ENCODE measurements around the gene UXS1. TPM values are rescaled to one million over a fixed set of nuclear protein-coding genes. Genes with fewer than 3 reads are reported as not detected.

Gene UXS1
- total RNA-seq, 2 donors from 2014 or later = 31.0 to 34.4 TPM

DNA sequence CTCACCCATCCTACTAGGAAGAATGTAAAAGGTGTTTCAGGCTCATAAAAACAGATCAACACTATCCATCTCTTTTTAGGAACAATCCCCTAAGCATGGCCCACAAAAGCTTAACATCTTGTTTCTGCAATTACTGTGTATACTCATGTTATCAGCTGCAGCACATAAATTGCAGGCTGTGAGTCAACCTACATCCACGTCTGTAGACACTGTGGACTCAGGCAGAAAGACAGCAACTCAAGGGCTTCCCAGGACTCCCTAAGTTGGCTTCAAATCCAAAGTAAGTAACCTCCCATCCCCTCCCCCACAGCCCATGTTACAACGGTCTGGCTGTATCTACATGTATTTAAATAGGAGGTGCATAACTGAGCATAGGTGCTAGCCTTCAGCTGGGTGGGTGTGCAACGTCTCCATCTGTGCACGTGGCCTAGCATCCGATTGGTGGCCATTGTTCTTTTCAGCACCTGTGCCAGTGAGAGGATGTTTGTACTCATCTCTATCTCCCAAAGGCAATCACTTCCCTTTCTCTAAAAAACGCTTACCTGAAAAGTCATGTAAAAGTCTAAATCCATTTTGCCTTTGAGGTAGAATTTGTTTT is 30.1 kb downstream of the UXS1 start:
- Histone ChIP-seq H3K36me3 (no peaks in the 10 kb centered on the region), H3K27ac (no peak overlapping the region), H3K9ac (ENCODE audit: low read depth in 2 of 2, low read length in 2 of 2) (no peak overlapping the region), H3K27me3 (no peaks in the 10 kb centered on the region), H3K4me1 (no peaks in the 10 kb centered on the region), H3K4me3 (no peak overlapping the region), H3K9me3 (no peaks in the 10 kb centered on the region)
- intact Hi-C loops (cut with DNase I) = no loop called here
- TF ChIP-seq CTCF (IDR thresholded peaks at IDR 0.05) = no peak
- DNase-seq = no peak

GRCh38 chr2:106161938-106162820 is 31.9 kb downstream of the UXS1 start:
- TF ChIP-seq CTCF (IDR thresholded peaks at IDR 0.05) = no peak
- Histone ChIP-seq H3K9me3 (no peaks in the 10 kb centered on the region), H3K4me1 (no peaks in the 10 kb centered on the region), H3K27me3 (no peaks in the 10 kb centered on the region), H3K36me3 (no peaks in the 10 kb centered on the region), H3K4me3 (no peak overlapping the region), H3K9ac (ENCODE audit: low read depth in 2 of 2, low read length in 2 of 2) (no peak overlapping the region), H3K27ac (no peak overlapping the region)
- intact Hi-C loops (cut with DNase I) = no loop called here
- no peak for DNase-seq

DNA sequence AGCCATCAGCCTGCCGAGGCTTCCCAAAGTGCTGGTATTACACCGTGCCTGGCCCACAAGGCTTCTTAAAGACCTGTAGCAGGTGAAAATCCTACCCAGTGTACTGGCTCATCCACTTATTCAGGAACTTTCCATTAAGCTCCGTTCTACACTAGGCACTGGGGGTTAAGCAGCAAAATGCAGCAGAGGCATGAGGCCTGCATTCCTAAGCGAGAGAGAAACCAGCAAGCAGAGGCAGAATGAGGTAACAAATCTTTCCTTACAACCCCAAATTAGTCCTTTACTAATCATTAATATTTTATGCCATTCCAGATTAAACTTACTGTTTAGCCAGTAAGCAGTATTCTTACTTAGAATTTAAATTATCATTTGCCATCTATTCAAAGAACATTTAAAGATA is 32.8 kb downstream of the UXS1 start:
- Histone ChIP-seq H3K27ac (no peak overlapping the region), H3K9me3 (no peaks in the 10 kb centered on the region), H3K4me3 (no peak overlapping the region), H3K9ac (ENCODE audit: low read depth in 2 of 2, low read length in 2 of 2) (no peak overlapping the region), H3K4me1 (no peaks in the 10 kb centered on the region), H3K27me3 (no peaks in the 10 kb centered on the region), H3K36me3 (no peaks in the 10 kb centered on the region)
- no peak for TF ChIP-seq CTCF (IDR thresholded peaks at IDR 0.05)
- DNase-seq = no peak
- intact Hi-C loops (cut with DNase I) = no loop called here

DNA sequence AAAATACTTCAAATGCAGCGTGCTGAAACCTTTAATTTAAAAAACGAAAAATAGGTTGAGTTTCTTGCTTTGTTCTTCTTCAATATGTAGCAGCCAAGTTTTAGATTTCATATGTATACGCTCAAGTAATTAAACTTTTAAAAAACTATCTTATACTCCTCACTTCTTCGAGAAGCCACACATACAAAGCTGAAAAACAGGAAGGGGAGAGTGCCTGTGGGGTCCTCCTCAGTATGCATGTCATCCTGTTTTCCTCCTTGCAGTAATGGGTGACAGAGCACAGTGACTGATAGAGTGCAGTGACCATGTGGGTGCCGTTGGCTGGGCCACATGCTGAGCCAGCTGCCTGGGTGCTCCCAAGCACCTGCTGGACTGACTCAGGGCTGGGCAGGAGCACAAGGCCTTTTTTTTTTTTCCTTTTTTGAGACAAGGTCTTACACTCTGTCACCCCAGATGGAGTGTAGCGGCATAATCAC is 33.3 kb downstream of the UXS1 start:
- no peak for TF ChIP-seq CTCF (IDR thresholded peaks at IDR 0.05)
- no peaks in the 10 kb centered on the region for H3K36me3 ChIP-seq
- no peaks in the 10 kb centered on the region for H3K9me3 ChIP-seq
- no peak overlapping the region for H3K4me3 ChIP-seq
- H3K27me3 ChIP-seq = no peaks in the 10 kb centered on the region
- no peak overlapping the region for H3K27ac ChIP-seq
- intact Hi-C loops (cut with DNase I) = no loop called here
- no peak for DNase-seq
- H3K4me1 ChIP-seq = no peaks in the 10 kb centered on the region
- no peak overlapping the region for H3K9ac ChIP-seq (ENCODE audit: low read depth in 2 of 2, low read length in 2 of 2)

DNA sequence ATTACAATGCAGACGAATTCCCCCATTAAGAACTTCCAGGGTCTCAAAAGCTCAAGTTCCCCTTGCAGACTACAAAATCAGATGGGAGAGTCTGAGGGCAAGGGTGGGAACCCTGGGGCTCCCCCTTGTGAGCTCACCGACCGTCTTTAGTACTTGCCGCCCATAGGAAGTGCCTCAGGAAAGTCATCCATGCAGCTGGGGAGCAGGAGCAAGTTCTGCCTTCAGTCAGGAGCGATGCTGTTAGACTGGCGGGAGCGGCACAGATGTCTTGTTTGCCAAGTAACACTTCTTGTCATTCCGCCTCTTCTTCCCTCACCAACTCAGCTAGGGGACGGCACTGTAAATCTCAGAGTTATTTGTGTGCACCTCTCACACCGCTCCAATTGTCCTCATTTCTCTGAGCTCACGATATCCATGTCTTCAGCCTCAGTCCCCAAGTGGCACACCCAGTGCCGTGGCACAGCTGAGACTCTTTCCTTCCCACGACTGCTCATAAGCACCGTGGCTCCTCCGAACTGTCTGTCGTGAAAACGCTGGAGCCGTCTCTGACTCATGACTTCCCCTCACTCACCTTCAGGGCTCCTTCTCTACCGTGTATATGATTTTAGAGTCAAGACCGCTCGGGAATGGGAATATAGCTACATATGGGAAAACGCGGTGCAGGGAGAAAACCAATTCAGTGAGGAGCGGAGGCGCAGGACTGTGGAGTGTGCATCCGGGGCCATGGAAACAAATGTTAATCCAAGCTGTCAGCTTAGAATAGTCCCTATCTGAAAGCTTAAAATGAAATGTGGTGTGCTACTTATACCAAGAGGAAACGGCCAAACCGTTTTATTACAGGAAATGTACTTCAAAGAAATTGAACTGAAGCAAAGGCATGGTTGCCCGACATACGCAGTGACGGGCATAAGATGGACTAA is 34.0 kb downstream of the UXS1 start:
- no peak for DNase-seq
- no peak overlapping the region for H3K4me3 ChIP-seq
- no peaks in the 10 kb centered on the region for H3K9me3 ChIP-seq
- H3K4me1 ChIP-seq = no peaks in the 10 kb centered on the region
- no peaks in the 10 kb centered on the region for H3K36me3 ChIP-seq
- H3K27ac ChIP-seq = no peak overlapping the region
- peak overlapping the region in 1 of 2 donors; percentile 21 for H3K9ac ChIP-seq (ENCODE audit: low read depth in 2 of 2, low read length in 2 of 2)
- no peak for TF ChIP-seq CTCF (IDR thresholded peaks at IDR 0.05)
- intact Hi-C loops (cut with DNase I) = no loop called here
- H3K27me3 ChIP-seq = no peaks in the 10 kb centered on the region
